Amniotic epithelial cell (primary cell): Measurements from ENCODE around the gene ACSL5.
A peak's percentile ranks its signal among the peaks of the same experiment; 100 is the strongest.
"Not testable (repeated sequence)": the region's sequence is repeated elsewhere in the genome, so short reads cannot be mapped to it uniquely, and the experiment has no call there.

Experiments
- DNase-seq: peaks from one replicate; pipeline ENCODE4 v3.0.0-alpha.2; 2010; ENCODE audit warnings: low read depth

The ACSL5 gene

DNA sequence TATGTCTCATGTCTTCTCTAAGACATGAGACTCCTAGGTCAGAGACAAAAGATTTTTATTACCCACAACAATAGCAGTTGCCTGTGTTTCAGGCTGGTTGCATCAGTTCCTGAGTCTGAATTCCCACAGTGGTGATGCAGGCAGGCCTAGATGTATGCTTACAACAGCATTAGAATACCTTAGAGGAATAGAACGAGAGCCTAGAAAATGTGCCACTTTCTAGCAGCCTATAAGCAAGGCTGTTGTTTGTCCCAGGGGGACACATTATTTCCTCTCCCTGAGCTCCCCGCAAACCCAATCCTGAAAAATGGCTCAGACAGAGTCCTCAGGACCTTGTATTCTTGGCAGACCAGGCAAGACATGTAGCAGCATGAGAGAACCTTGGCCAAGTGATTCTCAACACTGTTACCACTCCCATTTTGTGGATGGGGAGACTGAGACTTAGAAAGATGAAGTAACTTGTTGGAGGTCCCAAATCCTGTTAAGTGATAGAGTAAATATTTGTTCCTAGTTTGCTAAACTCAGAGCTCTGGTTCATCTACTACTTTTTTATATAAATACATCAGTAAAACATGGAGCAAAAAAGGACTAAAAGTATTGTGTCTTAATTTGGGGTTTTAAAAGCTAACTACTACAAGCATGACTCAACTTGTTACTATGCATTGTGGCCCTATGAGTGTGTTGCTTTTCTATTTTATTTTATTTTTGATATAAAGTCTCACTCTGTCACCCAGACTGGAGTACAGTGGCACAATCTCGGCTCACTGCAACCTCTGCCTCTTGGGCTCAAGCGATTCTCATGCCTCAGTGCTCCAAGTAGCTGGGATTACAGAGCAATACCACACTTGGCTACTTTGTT, 87.3 kb downstream of the ACSL5 start:
- peak; percentile 71 for DNase-seq

DNA sequence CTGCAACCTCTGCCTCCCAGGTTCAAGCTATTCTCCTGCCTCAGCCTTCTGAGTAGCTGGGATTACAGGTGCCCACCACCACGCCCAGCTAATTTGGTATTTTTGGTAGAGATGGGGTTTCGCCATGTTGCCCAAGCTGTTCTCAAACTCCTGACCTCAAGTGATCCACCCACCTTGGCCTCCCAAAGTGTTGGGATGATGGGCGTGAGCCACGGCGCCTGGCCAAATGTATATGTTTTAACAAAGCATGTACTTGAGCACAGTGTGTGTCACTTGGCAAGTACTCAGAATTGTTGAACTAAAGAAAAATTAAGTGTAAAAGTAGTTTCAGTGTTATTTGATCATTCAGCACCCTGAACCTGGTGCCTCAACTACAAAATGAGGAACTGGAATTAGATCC, 90.2 kb downstream of the ACSL5 start:
- not testable (repeated sequence) for DNase-seq

DNA sequence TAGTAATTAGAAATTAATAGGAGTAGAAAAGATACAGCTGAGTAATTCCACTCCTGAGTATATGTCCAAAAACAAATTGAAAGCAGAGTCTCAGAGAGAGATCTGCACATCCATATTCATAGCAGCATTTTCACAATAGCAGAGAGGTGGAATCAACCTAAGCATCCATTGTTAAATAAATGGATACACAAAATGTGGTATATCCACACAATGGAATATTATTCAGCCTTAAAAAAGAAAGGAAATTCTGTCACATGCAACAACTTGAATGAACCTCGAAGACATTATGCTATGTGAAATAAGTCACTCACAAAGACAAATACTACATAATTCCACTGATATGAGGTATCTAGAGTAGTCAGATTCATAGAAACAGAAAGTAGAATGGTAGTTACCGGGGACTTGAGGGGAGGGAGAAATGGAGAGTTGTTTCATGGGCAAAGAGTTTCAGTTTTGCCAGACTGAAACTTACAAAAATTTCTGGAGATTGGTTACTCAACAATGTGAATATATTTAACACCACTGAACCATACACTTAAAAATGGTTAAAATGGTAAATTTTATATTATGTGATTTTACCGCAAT, 91.5 kb downstream of the ACSL5 start:
- no peak for DNase-seq

DNA sequence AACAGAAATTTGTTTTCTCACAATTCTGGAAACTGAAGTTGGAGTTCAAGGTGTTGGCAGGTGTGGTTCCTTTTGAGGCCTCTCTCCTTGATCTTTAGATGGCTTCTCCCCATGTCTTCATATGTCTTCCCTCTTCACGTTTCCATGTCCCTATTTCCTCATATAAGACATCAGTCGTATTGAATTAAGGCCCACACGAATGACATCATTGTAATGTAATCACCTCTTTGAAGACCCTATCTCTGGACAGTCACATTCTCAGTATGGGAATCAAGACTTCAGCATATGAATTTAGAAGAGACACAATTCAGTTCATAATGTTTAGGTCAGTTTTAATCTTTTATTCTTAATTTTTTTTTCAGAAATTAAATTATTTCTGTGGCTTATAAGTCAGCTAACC, 92.9 kb downstream of the ACSL5 start:
- DNase-seq = no peak

DNA sequence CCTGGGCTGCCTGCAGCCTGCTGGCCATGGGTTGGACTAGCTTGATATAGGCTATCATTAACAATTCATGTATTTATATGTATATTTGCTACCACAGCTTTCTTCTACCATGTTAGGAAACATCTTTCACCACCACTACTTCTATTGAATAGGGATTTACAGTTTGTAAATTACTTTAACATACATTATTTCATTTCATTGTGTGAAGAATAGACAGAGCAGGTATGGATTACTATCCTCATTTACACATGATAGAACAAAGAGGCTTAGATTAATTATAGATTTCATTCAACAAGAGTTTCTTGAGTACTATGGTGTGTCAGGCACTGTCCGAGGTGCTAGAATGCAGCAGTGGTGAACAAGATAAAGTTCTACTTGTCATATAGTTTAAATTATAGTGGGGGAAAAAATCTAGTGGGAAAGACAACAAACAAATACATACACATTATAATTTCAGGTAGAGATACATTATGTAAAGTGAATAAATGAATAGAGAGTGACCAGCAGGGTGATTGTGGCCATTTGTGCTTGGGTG, 93.7 kb downstream of the ACSL5 start:
- peak; percentile 18 for DNase-seq

DNA sequence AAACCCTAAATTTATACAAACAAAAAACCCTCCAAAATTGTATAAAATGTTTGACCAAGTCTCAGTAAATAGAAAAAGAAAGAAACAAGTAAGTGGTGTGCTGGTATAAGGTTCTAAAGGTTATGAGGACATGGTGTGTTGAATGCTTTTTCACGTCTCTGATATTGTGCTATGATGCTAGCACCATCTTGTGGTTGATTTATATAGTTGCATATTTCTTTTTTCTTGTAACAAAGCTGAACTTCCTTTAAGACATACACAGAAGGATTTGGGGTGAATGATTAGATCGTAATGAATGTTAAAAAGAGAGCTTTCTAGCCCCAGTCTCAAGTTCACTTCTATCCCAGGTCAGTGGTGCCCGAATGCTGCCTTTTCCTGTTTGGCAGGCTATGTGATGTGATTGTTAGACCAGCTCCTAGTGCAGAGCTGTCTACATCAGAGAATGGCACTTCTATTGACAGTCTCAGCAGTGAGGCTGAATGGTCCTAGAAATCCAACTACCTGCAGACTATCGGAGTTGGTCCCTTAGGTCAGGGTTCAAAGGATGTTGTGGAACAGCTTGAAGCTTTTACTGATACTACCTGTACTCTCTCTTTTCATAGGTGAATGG, 98.1 kb downstream of the ACSL5 start:
- DNase-seq = peak; percentile 61

DNA sequence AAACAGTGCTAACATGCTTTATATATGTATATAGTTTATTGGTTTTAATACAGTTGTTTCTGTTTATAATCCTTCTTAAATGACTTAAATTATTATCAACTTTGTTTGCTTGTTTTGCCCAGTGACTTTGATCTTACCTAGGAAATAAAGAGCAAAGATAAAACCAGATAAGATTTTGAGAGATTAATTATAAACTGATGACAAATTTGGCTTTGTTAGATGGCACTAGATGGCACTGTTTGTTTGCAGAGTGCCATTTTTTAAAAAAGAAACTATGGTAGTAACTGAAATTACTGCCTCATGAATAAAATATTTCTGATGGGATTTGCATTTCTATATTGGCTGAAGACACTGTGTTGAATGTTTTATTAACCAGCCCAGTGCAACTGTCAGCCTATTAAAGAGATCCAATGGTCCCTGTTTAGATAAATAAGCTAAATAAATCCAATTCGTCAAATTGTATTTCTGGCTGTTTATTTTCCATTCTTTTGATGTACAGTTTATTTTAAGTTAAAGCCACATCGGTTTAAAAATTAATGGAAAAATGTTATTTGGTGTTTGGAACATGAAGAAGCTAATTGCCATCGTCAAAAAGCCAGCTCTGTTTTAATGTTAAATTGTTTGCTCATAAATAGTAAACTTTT, 101.8 kb downstream of the ACSL5 start:
- DNase-seq = peak; percentile 13
